ENCODE data around the gene GLDN. TPM values are rescaled to one million over a fixed set of nuclear protein-coding genes. Genes with fewer than 3 reads are reported as not detected.

GLDN gene
- polyA plus RNA-seq, 2 of the 4 experiments (the other 2 are of a cell fraction): 0.03 to 0.25 TPM

- no peak for TF ChIP-seq EP300 (IDR thresholded peaks at IDR 0.05)
- no peak for TF ChIP-seq HOXB13 (CRISPR knock-in tag; IDR thresholded peaks at IDR 0.05; ENCODE audit: low read depth)
- no peak for TF ChIP-seq NR3C1 (IDR thresholded peaks at IDR 0.05)
- TF ChIP-seq USF2 (IDR thresholded peaks at IDR 0.05): no peak
- TF ChIP-seq ESRRA (IDR thresholded peaks at IDR 0.05; ENCODE audit: borderline replicate concordance, low read length): no peak
- no peak for TF ChIP-seq HDAC2 (IDR thresholded peaks at IDR 0.05)
These were observed 106.6 kb downstream of the GLDN start (continued) for GRCh38 chr15:51447855-51448621.

- Histone ChIP-seq H3K4me3 (no peak overlapping the region), H3K27ac (no peak overlapping the region), H3K4me1 (peaks cover 22% of the 10 kb centered on the region), H3K9me3 (no peaks in the 10 kb centered on the region), H3K4me2 (peak overlapping the region; percentile 31; the same call in 2 of the 3 replicates)
- FAIRE-seq (peak; percentile 83), DNase-seq (ENCODE audit: low read depth in 1 of 2, low spot score in 1 of 2) (no peak), ATAC-seq (no peak)
- POLR2A ChIA-PET: no interaction called here
- CTCF ChIA-PET: interaction anchor here (0.8 to 1.5 kb wide), 3 partner anchors 10 to 35 kb away, joined by 3 read pairs; no protein-coding TSS in a partner anchor
- WGBS (ENCODE audit: missing lambda C conversion rate): 81% methylated on average over 7 of the region's 7 CpGs
- TF ChIP-seq CTCF (IDR thresholded peaks at IDR 0.05) (no peak), MAFK (IDR thresholded peaks at IDR 0.05; ENCODE audit: partially characterized antibody) (peak; percentile 74)
These were observed 107.4 kb downstream of the GLDN start for GRCh38 chr15:51448622-51449399.

GRCh38 chr15:51450001-51450400, 108.5 kb downstream of the GLDN start:
- WGBS (ENCODE audit: missing lambda C conversion rate): 68% methylated on average over 6 of the region's 6 CpGs
- CTCF ChIA-PET: interaction anchor here (0.5 to 1.0 kb wide), 4 partner anchors 34 to 287 kb away, joined by 3 to 4 read pairs (median 4); no protein-coding TSS in a partner anchor
- ATAC-seq: peak in 1 of 2 experiments; percentile 34; a peak in 1 of 6 replicates
- H3K9me3 ChIP-seq: no peaks in the 10 kb centered on the region
- no peak overlapping the region for H3K4me3 ChIP-seq
- POLR2A ChIA-PET: no interaction called here
- peaks cover 22% of the 10 kb centered on the region for H3K4me1 ChIP-seq
- no peak overlapping the region for H3K27ac ChIP-seq
- TF ChIP-seq MAFK (IDR thresholded peaks at IDR 0.05; ENCODE audit: partially characterized antibody): peak; percentile 59
- TF ChIP-seq ESRRA (IDR thresholded peaks at IDR 0.05; ENCODE audit: borderline replicate concordance, low read length): no peak
- no peak for TF ChIP-seq TP53 (CRISPR knock-in tag; IDR thresholded peaks at IDR 0.05)
- FAIRE-seq: no peak
- peak in 1 of 2 experiments; percentile 11 for DNase-seq (ENCODE audit: low read depth in 1 of 2, low spot score in 1 of 2)
- H3K4me2 ChIP-seq: no peak overlapping the region

Small RNAs within 50 kb of the gene (small RNA-seq; reads per million reads assigned to genes)
- 0 reads per million in 6 experiments for gene AC020891.4
- gene MIR7973-1: 0 reads per million in 6 experiments

Other genes starting within 250 kb of the GLDN start
- gene TNFAIP8L3, start 246.7 kb upstream of the GLDN start, polyA plus RNA-seq (2011; rRNA removed): 0.26 and 0.57 TPM in 2 replicates
- gene TNFAIP8L3, start 246.7 kb upstream of the GLDN start, polyA plus RNA-seq (2017; fragmentation: RNase III; extraction: RNeasy Plus Mini Kit Qiagen cat#74134 plus additional on column Dnase treatment): 1.4 to 1.8 TPM (median 1.4 TPM) in 3 replicates
- 0.26 and 0.36 TPM in 2 replicates for gene CYP19A1, start 3.1 kb upstream of the GLDN start, polyA plus RNA-seq (2011; rRNA removed)
- 0.21 TPM in 1 of 3 replicates, not detected in the others for gene CYP19A1, start 3.1 kb upstream of the GLDN start, polyA plus RNA-seq (2017; fragmentation: RNase III; extraction: RNeasy Plus Mini Kit Qiagen cat#74134 plus additional on column Dnase treatment)